ENCODE measurements around the gene WDTC1. TPM values are rescaled to one million over a fixed set of nuclear protein-coding genes. Genes with fewer than 3 reads are reported as not detected.

The WDTC1 gene
- total and polyA plus RNA-seq, 2 of the 13 experiments (the other 11 are each of a cell fraction or from before 2014, with no cell fraction given): 5.5 TPM

GRCh38 chr1:27192039-27192529 lies 42.3 kb upstream of the WDTC1 start (continued):
- TF ChIP-seq TFDP2 (CRISPR knock-in tag; IDR thresholded peaks at IDR 0.05) (peak; percentile 58), HOXA5 (CRISPR knock-in tag; IDR thresholded peaks at IDR 0.05) (0 out of 2 replicates have a peak, but pooled peaks have one; percentile 39), BHLHE40 (IDR thresholded peaks at IDR 0.05; ENCODE audit: low read length) (peak; percentile 69), ZNF207 (IDR thresholded peaks at IDR 0.05; ENCODE audit: borderline replicate concordance) (no peak), ZNF670 (CRISPR knock-in tag; IDR thresholded peaks at IDR 0.05; ENCODE audit: borderline replicate concordance) (0 out of 2 replicates have a peak, but pooled peaks have one; percentile 25), TRIM24 (CRISPR knock-in tag; IDR thresholded peaks at IDR 0.05) (no peak), ZNF460 (CRISPR knock-in tag; IDR thresholded peaks at IDR 0.05; ENCODE audit: borderline replicate concordance) (peak; percentile 83; the same call in 1 of the 2 replicates), U2AF1 (optimal IDR thresholded peaks at IDR 0.05; ENCODE audit: low read depth, low read length) (no peak), BORCS8-MEF2B (CRISPR knock-in tag; IDR thresholded peaks at IDR 0.05) (peak; percentile 64), ZNF652 (CRISPR knock-in tag; IDR thresholded peaks at IDR 0.05; ENCODE audit: borderline replicate concordance, low read depth) (peak; percentile 25; the same call in 1 of the 2 replicates), ZNF619 (CRISPR knock-in tag; IDR thresholded peaks at IDR 0.05) (no peak), TBX2 (CRISPR knock-in tag; IDR thresholded peaks at IDR 0.05; ENCODE audit: borderline replicate concordance) (no peak), MEIS1 (CRISPR knock-in tag; IDR thresholded peaks at IDR 0.05; ENCODE audit: borderline replicate concordance) (no peak), SOX6 (IDR thresholded peaks at IDR 0.05) (no peak), SOX6 (CRISPR knock-in tag; IDR thresholded peaks at IDR 0.05) (peak; percentile 46; the same call in 1 of the 2 replicates), ATF7 (IDR thresholded peaks at IDR 0.05) (no peak), ATF7 (CRISPR knock-in tag; IDR thresholded peaks at IDR 0.05) (no peak), AGO2 (optimal IDR thresholded peaks at IDR 0.05; ENCODE audit: low read depth, low read length) (no peak), FOSL2 (CRISPR knock-in tag; IDR thresholded peaks at IDR 0.05) (peak; percentile 95), MAFF (IDR thresholded peaks at IDR 0.05; ENCODE audit: low read depth, low read length) (no peak), CCAR2 (optimal IDR thresholded peaks at IDR 0.05; ENCODE audit: low read depth, low read length) (no peak), ZBTB7B (CRISPR knock-in tag; IDR thresholded peaks at IDR 0.05) (no peak)
- TF ChIP-seq, protein P1, sequence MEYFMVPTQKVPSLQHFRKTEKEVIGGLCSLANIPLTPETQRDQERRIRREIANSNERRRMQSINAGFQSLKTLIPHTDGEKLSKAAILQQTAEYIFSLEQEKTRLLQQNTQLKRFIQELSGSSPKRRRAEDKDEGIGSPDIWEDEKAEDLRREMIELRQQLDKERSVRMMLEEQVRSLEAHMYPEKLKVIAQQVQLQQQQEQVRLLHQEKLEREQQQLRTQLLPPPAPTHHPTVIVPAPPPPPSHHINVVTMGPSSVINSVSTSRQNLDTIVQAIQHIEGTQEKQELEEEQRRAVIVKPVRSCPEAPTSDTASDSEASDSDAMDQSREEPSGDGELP (IDR thresholded peaks at IDR 0.05; ENCODE audit: borderline replicate concordance, low read depth): no peak
- TF ChIP-seq, protein P2, sequence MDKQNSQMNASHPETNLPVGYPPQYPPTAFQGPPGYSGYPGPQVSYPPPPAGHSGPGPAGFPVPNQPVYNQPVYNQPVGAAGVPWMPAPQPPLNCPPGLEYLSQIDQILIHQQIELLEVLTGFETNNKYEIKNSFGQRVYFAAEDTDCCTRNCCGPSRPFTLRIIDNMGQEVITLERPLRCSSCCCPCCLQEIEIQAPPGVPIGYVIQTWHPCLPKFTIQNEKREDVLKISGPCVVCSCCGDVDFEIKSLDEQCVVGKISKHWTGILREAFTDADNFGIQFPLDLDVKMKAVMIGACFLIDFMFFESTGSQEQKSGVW (CRISPR knock-in tag; IDR thresholded peaks at IDR 0.05; ENCODE audit: borderline replicate concordance): no peak
- TF ChIP-seq, protein P3, sequence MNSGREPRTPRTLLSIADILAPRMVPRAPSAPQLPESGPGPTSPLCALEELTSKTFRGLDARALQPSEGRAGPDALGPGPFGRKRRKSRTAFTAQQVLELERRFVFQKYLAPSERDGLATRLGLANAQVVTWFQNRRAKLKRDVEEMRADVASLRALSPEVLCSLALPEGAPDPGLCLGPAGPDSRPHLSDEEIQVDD (CRISPR knock-in tag; IDR thresholded peaks at IDR 0.05; ENCODE audit: borderline replicate concordance): no peak
- TF ChIP-seq, protein P4, sequence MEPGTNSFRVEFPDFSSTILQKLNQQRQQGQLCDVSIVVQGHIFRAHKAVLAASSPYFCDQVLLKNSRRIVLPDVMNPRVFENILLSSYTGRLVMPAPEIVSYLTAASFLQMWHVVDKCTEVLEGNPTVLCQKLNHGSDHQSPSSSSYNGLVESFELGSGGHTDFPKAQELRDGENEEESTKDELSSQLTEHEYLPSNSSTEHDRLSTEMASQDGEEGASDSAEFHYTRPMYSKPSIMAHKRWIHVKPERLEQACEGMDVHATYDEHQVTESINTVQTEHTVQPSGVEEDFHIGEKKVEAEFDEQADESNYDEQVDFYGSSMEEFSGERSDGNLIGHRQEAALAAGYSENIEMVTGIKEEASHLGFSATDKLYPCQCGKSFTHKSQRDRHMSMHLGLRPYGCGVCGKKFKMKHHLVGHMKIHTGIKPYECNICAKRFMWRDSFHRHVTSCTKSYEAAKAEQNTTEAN (CRISPR knock-in tag; conservative IDR thresholded peaks at IDR 0.05): no peak
- TF ChIP-seq, protein P5, sequence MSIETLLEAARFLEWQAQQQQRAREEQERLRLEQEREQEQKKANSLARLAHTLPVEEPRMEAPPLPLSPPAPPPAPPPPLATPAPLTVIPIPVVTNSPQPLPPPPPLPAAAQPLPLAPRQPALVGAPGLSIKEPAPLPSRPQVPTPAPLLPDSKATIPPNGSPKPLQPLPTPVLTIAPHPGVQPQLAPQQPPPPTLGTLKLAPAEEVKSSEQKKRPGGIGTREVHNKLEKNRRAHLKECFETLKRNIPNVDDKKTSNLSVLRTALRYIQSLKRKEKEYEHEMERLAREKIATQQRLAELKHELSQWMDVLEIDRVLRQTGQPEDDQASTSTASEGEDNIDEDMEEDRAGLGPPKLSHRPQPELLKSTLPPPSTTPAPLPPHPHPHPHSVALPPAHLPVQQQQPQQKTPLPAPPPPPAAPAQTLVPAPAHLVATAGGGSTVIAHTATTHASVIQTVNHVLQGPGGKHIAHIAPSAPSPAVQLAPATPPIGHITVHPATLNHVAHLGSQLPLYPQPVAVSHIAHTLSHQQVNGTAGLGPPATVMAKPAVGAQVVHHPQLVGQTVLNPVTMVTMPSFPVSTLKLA (IDR thresholded peaks at IDR 0.05): 0 out of 2 replicates have a peak, but pooled peaks have one; percentile 12
